Calu3 (cell line): Measurements from ENCODE around the gene SLC35G3. TPM values are rescaled to one million over a fixed set of nuclear protein-coding genes. Genes with fewer than 3 reads are reported as not detected.
"Not testable (repeated sequence)": the region's sequence is repeated elsewhere in the genome, so short reads cannot be mapped to it uniquely, and the experiment has no call there.

ENCODE experiments used
- BruUV-seq: library from RNA; stranded (reverse); fragments of 400-500 nt; replicated peaks from 2 replicates; lab custom pipeline; 2021; lab: Mats Ljungman, UMichigan
- CTCF ChIA-PET: fragments of 300-600 bp; sonication (Branson Sonifier 250); formaldehyde crosslinking; loops from one replicate; lab custom pipeline; 2022; ENCODE audit warnings: antibody characterized with exemption; lab: Charles Lee
- DNase-seq: peaks from one replicate; pipeline ENCODE4 v3.0.0; 2022
- H3K27ac Mint-ChIP-seq: one replicate; pipeline ENCODE4 v1.8.0; 2022; ENCODE audit warnings: mixed read lengths; ENCODE audit not compliant: unreplicated experiment
- H3K27me3 Mint-ChIP-seq: one replicate; pipeline ENCODE4 v1.8.0; 2022; ENCODE audit warnings: mixed read lengths; ENCODE audit not compliant: unreplicated experiment
- H3K36me3 Mint-ChIP-seq: one replicate; pipeline ENCODE4 v1.8.0; 2022; ENCODE audit warnings: mild to moderate bottlenecking, moderate library complexity, mixed read lengths; ENCODE audit not compliant: insufficient read depth, unreplicated experiment
- H3K4me1 Mint-ChIP-seq: one replicate; pipeline ENCODE4 v1.8.0; 2022; ENCODE audit warnings: mild to moderate bottlenecking, low read depth, mixed read lengths; ENCODE audit not compliant: unreplicated experiment
- H3K4me3 Mint-ChIP-seq: one replicate; pipeline ENCODE4 v1.8.0; 2022; ENCODE audit warnings: mild to moderate bottlenecking, low read depth, moderate library complexity, mixed read lengths; ENCODE audit not compliant: unreplicated experiment
- H3K9me3 Mint-ChIP-seq: one replicate; pipeline ENCODE4 v1.8.0; 2022; ENCODE audit warnings: low read depth, mixed read lengths; ENCODE audit not compliant: unreplicated experiment
- intact Hi-C: fragments of 100-400 bp; cut with micrococcal nuclease; formaldehyde crosslinking; loops from one replicate; pipeline ENCODE4 v1.10.0; 2022; ENCODE audit not compliant: unreplicated experiment
- total RNA-seq: library from RNA; stranded (reverse); gene quantifications from 2 replicates; pipeline ENCODE4 v1.2.3, GENCODE V29; 2022
- TF ChIP-seq, protein P1 (sequence below): fragments of 200-600 bp; IDR thresholded peaks from one replicate; pipeline ENCODE4 v1.8.0; 2022; ENCODE audit warnings: antibody characterized with exemption; ENCODE audit not compliant: unreplicated experiment

SLC35G3 gene
- total RNA-seq, 1 experiment from 2014 or later: not detected

DNA sequence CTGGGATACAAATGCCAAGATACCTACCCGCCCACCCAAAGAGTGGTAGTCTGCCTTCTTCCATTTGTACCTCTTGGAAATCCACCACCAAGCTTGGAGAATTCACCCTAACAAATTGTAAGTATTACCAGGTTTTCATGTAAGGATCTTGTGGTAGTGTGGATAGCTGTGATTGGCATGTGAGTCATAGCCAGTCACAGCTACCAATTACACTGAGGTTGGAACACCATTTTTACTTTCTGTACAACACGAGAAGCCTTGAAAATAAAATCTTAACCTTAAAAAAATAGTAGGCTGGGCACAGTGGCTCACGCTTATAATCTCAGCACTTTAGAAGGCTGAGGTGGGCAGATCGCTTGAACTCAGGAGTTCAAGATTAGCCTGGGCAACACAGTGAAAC, 18.5 kb upstream of the SLC35G3 start:
- H3K27ac Mint-ChIP-seq: no peak overlapping the region
- no peaks in the 10 kb centered on the region for H3K36me3 Mint-ChIP-seq
- no TSS peak for BruUV-seq
- H3K27me3 Mint-ChIP-seq: peaks cover 87% of the 10 kb centered on the region
- TF ChIP-seq, protein P1, sequence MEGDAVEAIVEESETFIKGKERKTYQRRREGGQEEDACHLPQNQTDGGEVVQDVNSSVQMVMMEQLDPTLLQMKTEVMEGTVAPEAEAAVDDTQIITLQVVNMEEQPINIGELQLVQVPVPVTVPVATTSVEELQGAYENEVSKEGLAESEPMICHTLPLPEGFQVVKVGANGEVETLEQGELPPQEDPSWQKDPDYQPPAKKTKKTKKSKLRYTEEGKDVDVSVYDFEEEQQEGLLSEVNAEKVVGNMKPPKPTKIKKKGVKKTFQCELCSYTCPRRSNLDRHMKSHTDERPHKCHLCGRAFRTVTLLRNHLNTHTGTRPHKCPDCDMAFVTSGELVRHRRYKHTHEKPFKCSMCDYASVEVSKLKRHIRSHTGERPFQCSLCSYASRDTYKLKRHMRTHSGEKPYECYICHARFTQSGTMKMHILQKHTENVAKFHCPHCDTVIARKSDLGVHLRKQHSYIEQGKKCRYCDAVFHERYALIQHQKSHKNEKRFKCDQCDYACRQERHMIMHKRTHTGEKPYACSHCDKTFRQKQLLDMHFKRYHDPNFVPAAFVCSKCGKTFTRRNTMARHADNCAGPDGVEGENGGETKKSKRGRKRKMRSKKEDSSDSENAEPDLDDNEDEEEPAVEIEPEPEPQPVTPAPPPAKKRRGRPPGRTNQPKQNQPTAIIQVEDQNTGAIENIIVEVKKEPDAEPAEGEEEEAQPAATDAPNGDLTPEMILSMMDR: no peak
- no peak for DNase-seq
- H3K4me1 Mint-ChIP-seq: no peaks in the 10 kb centered on the region
- intact Hi-C loops: no loop called here
- H3K9me3 Mint-ChIP-seq: no peaks in the 10 kb centered on the region
- CTCF ChIA-PET: interaction anchor here (1.0 kb wide), 1 partner anchor 31 kb away, joined by 3 read pairs; no protein-coding TSS in a partner anchor
- H3K4me3 Mint-ChIP-seq: no peak overlapping the region

GRCh38 chr17:35210741-35211140, 16.5 kb upstream of the SLC35G3 start:
- intact Hi-C loops: no loop called here
- no peaks in the 10 kb centered on the region for H3K4me1 Mint-ChIP-seq
- CTCF ChIA-PET: no interaction called here
- H3K27ac Mint-ChIP-seq: no peak overlapping the region
- H3K9me3 Mint-ChIP-seq: no peaks in the 10 kb centered on the region
- no peak overlapping the region for H3K4me3 Mint-ChIP-seq
- no peak for DNase-seq
- BruUV-seq: no TSS peak
- H3K27me3 Mint-ChIP-seq: peaks cover 96% of the 10 kb centered on the region
- H3K36me3 Mint-ChIP-seq: no peaks in the 10 kb centered on the region
- TF ChIP-seq, protein P1: no peak

DNA sequence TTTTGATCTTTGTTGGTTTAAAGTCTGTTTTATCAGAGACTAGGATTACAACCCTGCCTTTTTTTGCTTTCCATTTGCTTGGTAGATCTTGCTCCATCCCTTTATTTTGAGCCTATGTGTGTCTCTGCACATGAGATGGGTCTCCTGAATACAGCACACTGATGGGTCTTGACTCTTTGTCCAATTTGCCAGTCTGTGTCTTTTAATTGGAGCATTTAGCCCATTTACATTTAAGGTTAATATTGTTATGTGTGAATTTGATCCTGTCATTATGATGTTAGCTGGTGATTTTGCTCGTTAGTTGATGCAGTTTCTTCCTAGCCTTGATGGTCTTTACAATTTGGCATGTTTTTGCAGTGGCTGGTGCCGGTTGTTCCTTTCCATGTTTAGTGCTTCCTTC, 8.4 kb upstream of the SLC35G3 start:
- CTCF ChIA-PET, BruUV-seq, DNase-seq, H3K4me1 Mint-ChIP-seq, intact Hi-C loops, H3K4me3 Mint-ChIP-seq, H3K36me3 Mint-ChIP-seq, H3K27ac Mint-ChIP-seq: not testable (repeated sequence)
- peaks cover 11% of the 10 kb centered on the region for H3K9me3 Mint-ChIP-seq
- peaks cover 60% of the 10 kb centered on the region for H3K27me3 Mint-ChIP-seq

DNA sequence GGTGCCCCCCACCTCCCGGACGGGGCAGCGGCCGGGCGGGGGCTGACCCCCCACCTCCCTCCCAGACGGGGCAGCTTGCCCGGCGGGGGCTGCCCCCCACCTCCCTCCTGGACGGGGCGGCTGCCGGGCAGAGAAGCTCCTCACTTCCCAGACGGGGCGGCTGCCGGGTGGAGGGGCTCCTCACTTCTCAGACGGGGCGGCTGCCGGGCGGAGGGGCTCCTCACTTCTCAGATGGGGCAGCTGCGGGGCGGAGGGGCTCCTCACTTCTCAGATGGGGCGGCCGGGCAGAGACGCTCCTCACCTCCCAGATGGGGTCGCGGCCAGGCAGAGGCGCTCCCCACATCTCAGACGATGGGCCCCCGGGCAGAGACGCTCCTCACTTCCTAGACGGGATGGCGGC, 869 bp upstream of the SLC35G3 start:
- intact Hi-C loops, H3K27ac Mint-ChIP-seq, BruUV-seq: not testable (repeated sequence)

GRCh38 chr17:35192708-35193107, 1.5 kb downstream of the SLC35G3 start:
- Mint-ChIP-seq H3K4me1 (no peaks in the 10 kb centered on the region), H3K9me3 (peaks cover 7% of the 10 kb centered on the region), H3K27ac (no peak overlapping the region), H3K27me3 (peaks cover 41% of the 10 kb centered on the region), H3K4me3 (no peak overlapping the region), H3K36me3 (no peaks in the 10 kb centered on the region)
- CTCF ChIA-PET: no interaction called here
- BruUV-seq: no TSS peak
- DNase-seq: no peak
- intact Hi-C loops: no loop called here
- TF ChIP-seq, protein P1: no peak

More for the DNA sequence above, 869 bp upstream of the SLC35G3 start:
- Mint-ChIP-seq H3K27me3 (peaks cover 35% of the 10 kb centered on the region), H3K9me3 (peaks cover 10% of the 10 kb centered on the region)
- H3K36me3 Mint-ChIP-seq, DNase-seq, CTCF ChIA-PET, H3K4me3 Mint-ChIP-seq, H3K4me1 Mint-ChIP-seq: not testable (repeated sequence)
